ENCODE data around the gene SPOCK3. TPM values are rescaled to one million over a fixed set of nuclear protein-coding genes. Genes with fewer than 3 reads are reported as not detected.

The SPOCK3 gene
- polyA plus RNA-seq, 1 experiment = not detected

GRCh38 chr4:166895771-166896170, 338.5 kb downstream of the SPOCK3 start:
- TF ChIP-seq, protein P1, sequence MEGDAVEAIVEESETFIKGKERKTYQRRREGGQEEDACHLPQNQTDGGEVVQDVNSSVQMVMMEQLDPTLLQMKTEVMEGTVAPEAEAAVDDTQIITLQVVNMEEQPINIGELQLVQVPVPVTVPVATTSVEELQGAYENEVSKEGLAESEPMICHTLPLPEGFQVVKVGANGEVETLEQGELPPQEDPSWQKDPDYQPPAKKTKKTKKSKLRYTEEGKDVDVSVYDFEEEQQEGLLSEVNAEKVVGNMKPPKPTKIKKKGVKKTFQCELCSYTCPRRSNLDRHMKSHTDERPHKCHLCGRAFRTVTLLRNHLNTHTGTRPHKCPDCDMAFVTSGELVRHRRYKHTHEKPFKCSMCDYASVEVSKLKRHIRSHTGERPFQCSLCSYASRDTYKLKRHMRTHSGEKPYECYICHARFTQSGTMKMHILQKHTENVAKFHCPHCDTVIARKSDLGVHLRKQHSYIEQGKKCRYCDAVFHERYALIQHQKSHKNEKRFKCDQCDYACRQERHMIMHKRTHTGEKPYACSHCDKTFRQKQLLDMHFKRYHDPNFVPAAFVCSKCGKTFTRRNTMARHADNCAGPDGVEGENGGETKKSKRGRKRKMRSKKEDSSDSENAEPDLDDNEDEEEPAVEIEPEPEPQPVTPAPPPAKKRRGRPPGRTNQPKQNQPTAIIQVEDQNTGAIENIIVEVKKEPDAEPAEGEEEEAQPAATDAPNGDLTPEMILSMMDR (IDR thresholded peaks at IDR 0.05; ENCODE audit: insufficient read depth, low read depth, low read length) = no peak
- H3K36me3 ChIP-seq (ENCODE audit: control insufficient read depth, insufficient read depth, low read length) = no peaks in the 10 kb centered on the region
- CTCF ChIA-PET = no interaction called here
- no peak overlapping the region for H3K4me3 ChIP-seq (ENCODE audit: low read depth, low read length)
- no peaks in the 10 kb centered on the region for H3K27me3 ChIP-seq (ENCODE audit: control insufficient read depth, insufficient read depth, low read length)
- POLR2A ChIA-PET = no interaction called here
- DNase-seq (ENCODE audit: low read depth) = no peak

DNA sequence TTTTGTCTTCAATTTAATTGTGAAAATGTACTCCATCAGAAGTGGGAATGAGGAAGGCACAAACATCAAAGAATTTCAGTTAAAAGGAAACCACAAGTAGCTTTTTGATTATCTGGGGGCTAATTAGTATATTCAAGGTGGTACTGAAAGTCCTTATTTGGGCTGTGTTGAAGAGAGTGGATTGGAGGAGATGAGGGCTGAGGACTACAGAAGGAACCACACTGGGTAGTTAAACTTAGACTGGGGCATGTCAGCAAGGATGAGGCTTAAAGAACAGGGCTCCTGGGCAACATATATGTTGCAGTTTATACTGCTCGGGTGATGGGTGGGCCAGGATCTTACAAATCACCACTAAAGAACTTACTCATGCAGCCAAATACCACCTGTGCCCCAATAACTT, 346.8 kb downstream of the SPOCK3 start:
- Histone ChIP-seq H3K27me3 (ENCODE audit: control insufficient read depth, insufficient read depth, low read length) (no peaks in the 10 kb centered on the region), H3K4me3 (ENCODE audit: low read depth, low read length) (no peak overlapping the region), H3K36me3 (ENCODE audit: control insufficient read depth, insufficient read depth, low read length) (no peaks in the 10 kb centered on the region)
- ChIA-PET POLR2A (no interaction called here), CTCF (no interaction called here)
- no peak for DNase-seq (ENCODE audit: low read depth)
- TF ChIP-seq, protein P1 (IDR thresholded peaks at IDR 0.05; ENCODE audit: insufficient read depth, low read depth, low read length) = no peak

- H3K4me3 ChIP-seq (ENCODE audit: low read depth, low read length) = no peak overlapping the region
- no peaks in the 10 kb centered on the region for H3K36me3 ChIP-seq (ENCODE audit: control insufficient read depth, insufficient read depth, low read length)
- no peaks in the 10 kb centered on the region for H3K27me3 ChIP-seq (ENCODE audit: control insufficient read depth, insufficient read depth, low read length)
- TF ChIP-seq, protein P1 (IDR thresholded peaks at IDR 0.05; ENCODE audit: insufficient read depth, low read depth, low read length) = no peak
- CTCF ChIA-PET = no interaction called here
- no peak for DNase-seq (ENCODE audit: low read depth)
- POLR2A ChIA-PET = no interaction called here
These were observed 347.6 kb downstream of the SPOCK3 start for GRCh38 chr4:166886718-166887117.

- TF ChIP-seq, protein P1 (IDR thresholded peaks at IDR 0.05; ENCODE audit: insufficient read depth, low read depth, low read length) = no peak
- Histone ChIP-seq H3K4me3 (ENCODE audit: low read depth, low read length) (no peak overlapping the region), H3K36me3 (ENCODE audit: control insufficient read depth, insufficient read depth, low read length) (no peaks in the 10 kb centered on the region), H3K27me3 (ENCODE audit: control insufficient read depth, insufficient read depth, low read length) (no peaks in the 10 kb centered on the region)
- POLR2A ChIA-PET = no interaction called here
- CTCF ChIA-PET = no interaction called here
- no peak for DNase-seq (ENCODE audit: low read depth)
These were observed 352.1 kb downstream of the SPOCK3 start for GRCh38 chr4:166882221-166882620.

DNA sequence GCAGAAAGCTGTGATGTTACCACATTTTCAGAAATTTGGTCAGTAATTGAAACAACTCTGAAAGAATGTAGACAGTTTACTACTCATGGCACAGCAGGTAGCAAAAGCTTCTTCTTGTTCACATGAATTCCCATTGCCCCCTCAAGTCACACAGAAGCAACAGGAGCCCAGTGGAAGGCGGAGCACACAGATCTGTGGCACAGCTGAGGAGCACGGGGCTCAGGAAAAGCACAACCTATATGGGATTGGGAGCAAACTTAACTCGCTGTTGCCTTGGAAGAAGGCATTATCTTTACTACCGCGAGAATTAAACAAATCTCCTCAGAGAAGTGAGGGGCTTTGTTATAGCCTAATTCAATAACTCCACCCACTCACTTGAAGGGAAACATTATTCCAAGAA, 358.5 kb downstream of the SPOCK3 start:
- ChIA-PET POLR2A (no interaction called here), CTCF (no interaction called here)
- Histone ChIP-seq H3K36me3 (ENCODE audit: control insufficient read depth, insufficient read depth, low read length) (no peaks in the 10 kb centered on the region), H3K27me3 (ENCODE audit: control insufficient read depth, insufficient read depth, low read length) (no peaks in the 10 kb centered on the region), H3K4me3 (ENCODE audit: low read depth, low read length) (no peak overlapping the region)
- TF ChIP-seq, protein P1 (IDR thresholded peaks at IDR 0.05; ENCODE audit: insufficient read depth, low read depth, low read length) = no peak
- DNase-seq (ENCODE audit: low read depth) = no peak

All from BJ (cell line).